ENCODE measurements around the gene KCNJ14.

The KCNJ14 gene

DNA sequence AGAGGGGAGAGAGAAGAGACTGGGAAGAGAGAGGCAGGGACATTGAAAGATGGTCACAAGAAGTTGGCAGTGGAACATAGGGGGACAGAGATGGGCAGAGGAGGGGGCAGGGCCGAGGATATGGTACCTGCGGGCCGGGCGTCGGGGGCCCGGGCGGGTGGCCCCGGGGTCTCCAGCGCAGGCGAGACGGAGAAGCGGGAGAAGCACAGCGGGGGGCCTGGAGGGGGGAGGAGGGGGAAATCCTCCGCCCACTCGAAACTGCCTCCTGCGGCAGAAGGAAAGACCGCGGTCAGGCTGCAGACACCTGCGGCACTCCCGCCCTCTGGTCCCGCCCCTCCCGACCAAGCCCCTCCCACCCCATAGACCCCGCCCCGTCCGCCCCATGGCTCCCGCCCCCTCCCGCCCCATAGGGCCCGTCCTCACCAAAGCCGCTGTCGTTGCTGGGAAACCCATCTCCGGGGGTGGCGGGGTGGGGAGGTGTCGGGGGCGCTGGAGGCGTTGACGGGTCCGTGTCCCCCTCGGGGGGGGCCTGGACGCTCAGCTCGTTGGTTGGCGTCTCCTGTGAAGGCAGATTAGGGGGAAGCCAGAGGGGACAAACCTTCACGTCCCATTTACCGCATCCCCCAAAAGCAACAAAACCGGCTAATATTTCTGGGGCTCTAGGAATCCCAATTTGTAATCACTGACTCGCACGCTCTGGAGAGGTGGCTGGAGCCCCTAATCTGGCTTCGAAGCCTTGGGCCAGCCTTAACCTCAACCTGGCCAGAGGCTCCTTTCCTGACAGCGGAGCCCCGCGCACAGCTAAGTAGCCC is 35.8 kb downstream of the KCNJ14 start:
- Histone ChIP-seq H3K9ac (ENCODE audit: low read length) (peak overlapping the region; percentile 33; the same call in 1 of the 2 replicates), H3K36me3 (replicated peaks; ENCODE audit: insufficient read depth, low read length) (no peaks in the 10 kb centered on the region), H3K27me3 (replicated peaks; ENCODE audit: insufficient read depth, low read length) (peaks cover 23% of the 10 kb centered on the region), H3K4me3 (ENCODE audit: low read length) (peak overlapping the region; percentile 57), H3K9me2 (replicated peaks; ENCODE audit: insufficient read depth, low read length) (no peaks in the 10 kb centered on the region), H3K4me2 (ENCODE audit: low read depth, low read length) (peak overlapping the region; percentile 100), H3K4me1 (ENCODE audit: low read length) (peaks cover 25% of the 10 kb centered on the region), H4K20me1 (ENCODE audit: insufficient read depth, low read length) (no peaks in the 10 kb centered on the region), H2AFZ (ENCODE audit: low read length) (peak overlapping the region; percentile 75; the same call in 1 of the 2 replicates), H3K27ac (ENCODE audit: low read length) (peak overlapping the region; percentile 1; the same call in 1 of the 2 replicates), H3F3A (ENCODE audit: insufficient read depth, low read length) (peaks cover 7% of the 10 kb centered on the region), H3K9me3 (replicated peaks; ENCODE audit: insufficient read depth, low read length) (no peaks in the 10 kb centered on the region), H3K79me2 (ENCODE audit: low read length) (no peaks in the 10 kb centered on the region)
- no peak for TF ChIP-seq CTCF (IDR thresholded peaks at IDR 0.05; ENCODE audit: low read length)
- TF ChIP-seq EZH2phosphoT487 (IDR thresholded peaks at IDR 0.05; ENCODE audit: low read length): no peak
- no peak for TF ChIP-seq EZH2 (optimal IDR thresholded peaks at IDR 0.05; ENCODE audit: low read depth, low read length)
- peak; percentile 62 for DNase-seq

- Histone ChIP-seq H2AFZ (ENCODE audit: low read length) (no peak overlapping the region), H3K9me3 (replicated peaks; ENCODE audit: insufficient read depth, low read length) (no peaks in the 10 kb centered on the region), H3F3A (ENCODE audit: insufficient read depth, low read length) (peaks cover 7% of the 10 kb centered on the region), H3K4me1 (ENCODE audit: low read length) (peaks cover 25% of the 10 kb centered on the region), H3K4me2 (ENCODE audit: low read depth, low read length) (no peak overlapping the region), H3K79me2 (ENCODE audit: low read length) (no peaks in the 10 kb centered on the region), H3K9ac (ENCODE audit: low read length) (no peak overlapping the region), H3K9me2 (replicated peaks; ENCODE audit: insufficient read depth, low read length) (no peaks in the 10 kb centered on the region), H4K20me1 (ENCODE audit: insufficient read depth, low read length) (no peaks in the 10 kb centered on the region), H3K27ac (ENCODE audit: low read length) (no peak overlapping the region), H3K27me3 (replicated peaks; ENCODE audit: insufficient read depth, low read length) (peaks cover 27% of the 10 kb centered on the region), H3K36me3 (replicated peaks; ENCODE audit: insufficient read depth, low read length) (no peaks in the 10 kb centered on the region), H3K4me3 (ENCODE audit: low read length) (no peak overlapping the region)
- no peak for TF ChIP-seq CTCF (IDR thresholded peaks at IDR 0.05; ENCODE audit: low read length)
- no peak for TF ChIP-seq EZH2 (optimal IDR thresholded peaks at IDR 0.05; ENCODE audit: low read depth, low read length)
- no peak for TF ChIP-seq EZH2phosphoT487 (IDR thresholded peaks at IDR 0.05; ENCODE audit: low read length)
- no peak for DNase-seq
These were observed 36.4 kb downstream of the KCNJ14 start for GRCh38 chr19:48491793-48492123.

DNA sequence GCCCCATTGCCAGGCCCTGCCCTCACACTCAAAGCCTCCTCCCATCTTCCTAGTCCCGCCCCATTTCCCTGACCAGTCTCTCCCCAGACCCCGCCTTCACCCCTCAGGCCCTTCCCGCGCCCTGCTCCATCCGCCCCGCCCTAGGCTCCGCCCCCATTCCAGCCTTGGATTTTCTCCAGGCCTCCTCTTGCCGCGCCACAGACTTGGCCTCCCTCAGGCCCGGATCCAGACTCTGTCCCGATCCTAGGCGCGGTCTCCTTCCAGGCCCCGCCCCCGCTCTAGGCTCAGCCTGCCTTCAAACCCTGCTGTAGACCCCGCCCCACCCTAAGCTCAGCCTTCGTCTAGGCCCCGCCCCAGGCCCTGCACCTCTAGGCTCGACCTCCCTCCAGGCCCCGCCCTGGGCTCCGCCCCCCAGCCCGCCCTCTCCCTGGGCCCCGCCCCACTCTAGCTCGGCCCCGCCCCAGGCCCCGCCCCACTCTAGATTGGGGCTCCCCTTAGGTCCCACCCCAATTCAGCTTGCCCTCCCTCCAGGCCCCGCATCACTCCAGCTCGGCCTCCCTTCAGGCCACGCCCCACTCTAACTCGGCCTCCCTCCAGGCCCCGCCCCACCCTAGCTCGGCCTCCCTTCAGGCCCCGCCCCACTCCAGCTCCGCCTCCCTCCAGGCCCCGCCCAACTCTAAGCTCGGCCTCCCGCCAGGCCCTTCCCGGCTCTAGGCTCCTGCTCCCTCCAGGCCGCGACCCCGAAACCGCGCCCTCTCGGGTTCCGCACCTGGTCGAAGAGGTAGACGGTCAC is 37.7 kb downstream of the KCNJ14 start:
- H3K79me2 ChIP-seq (ENCODE audit: low read length): no peaks in the 10 kb centered on the region
- H3K9me2 ChIP-seq (replicated peaks; ENCODE audit: insufficient read depth, low read length): no peaks in the 10 kb centered on the region
- H2AFZ ChIP-seq (ENCODE audit: low read length): peak overlapping the region; percentile 89
- H3K36me3 ChIP-seq (replicated peaks; ENCODE audit: insufficient read depth, low read length): no peaks in the 10 kb centered on the region
- H3K4me1 ChIP-seq (ENCODE audit: low read length): peaks cover 25% of the 10 kb centered on the region
- peaks cover 7% of the 10 kb centered on the region for H3F3A ChIP-seq (ENCODE audit: insufficient read depth, low read length)
- peak overlapping the region; percentile 68 for H3K4me3 ChIP-seq (ENCODE audit: low read length)
- H3K27ac ChIP-seq (ENCODE audit: low read length): peak overlapping the region; percentile 65; the same call in 1 of the 2 replicates
- no peaks in the 10 kb centered on the region for H4K20me1 ChIP-seq (ENCODE audit: insufficient read depth, low read length)
- H3K27me3 ChIP-seq (replicated peaks; ENCODE audit: insufficient read depth, low read length): peaks cover 41% of the 10 kb centered on the region
- TF ChIP-seq EZH2 (optimal IDR thresholded peaks at IDR 0.05; ENCODE audit: low read depth, low read length): no peak
- no peak for TF ChIP-seq EZH2phosphoT487 (IDR thresholded peaks at IDR 0.05; ENCODE audit: low read length)
- TF ChIP-seq CTCF (IDR thresholded peaks at IDR 0.05; ENCODE audit: low read length): no peak
- DNase-seq: peak; percentile 93
- H3K9me3 ChIP-seq (replicated peaks; ENCODE audit: insufficient read depth, low read length): no peaks in the 10 kb centered on the region
- peak overlapping the region; percentile 69 for H3K4me2 ChIP-seq (ENCODE audit: low read depth, low read length)
- H3K9ac ChIP-seq (ENCODE audit: low read length): peak overlapping the region; percentile 73
